ENCODE results near the gene UBE2J1. TPM values are rescaled to one million over a fixed set of nuclear protein-coding genes. Genes with fewer than 3 reads are reported as not detected.
A peak's percentile ranks its signal among the peaks of the same experiment; 100 is the strongest.

Gene UBE2J1
- total and polyA plus RNA-seq, 3 experiments from 2014 or later = 27.1 to 36.0 (median 27.2) TPM

- Mint-ChIP-seq H3K27ac (no peak overlapping the region), H3K36me3 (no peaks in the 10 kb centered on the region), H3K27me3 (peaks cover 0 to 1% of the 10 kb centered on the region in 2 donors), H3K4me1 (peaks cover 0 to 4% (median 3%) of the 10 kb centered on the region in 3 donors), H3K4me3 (no peak overlapping the region), H3K9me3 (no peaks in the 10 kb centered on the region)
- Histone ChIP-seq H3K4me3 (ENCODE audit: low read length) (no peak overlapping the region), H3K27me3 (ENCODE audit: insufficient read depth, low read length, poor library complexity, severe bottlenecking) (no peaks in the 10 kb centered on the region), H3K27ac (ENCODE audit: low read depth, low read length) (no peak overlapping the region), H3K36me3 (ENCODE audit: insufficient read depth, low read length) (no peaks in the 10 kb centered on the region), H3K4me1 (ENCODE audit: insufficient read depth, low read length) (no peaks in the 10 kb centered on the region), H3K9me3 (ENCODE audit: low read length) (no peaks in the 10 kb centered on the region)
- DNase-seq = peak in 4 of 5 donors; percentile 7 to 61 (median 22)
- ChIA-PET CTCF (no interaction called here), POLR2A (no interaction called here)
Measured at GRCh38 chr6:89281779-89282246, 70.7 kb downstream of the UBE2J1 start.

GRCh38 chr6:89278956-89279355, 73.6 kb downstream of the UBE2J1 start:
- H3K4me3 ChIP-seq (ENCODE audit: low read length) = no peak overlapping the region
- no peaks in the 10 kb centered on the region for H3K27me3 ChIP-seq (ENCODE audit: insufficient read depth, low read length, poor library complexity, severe bottlenecking)
- Mint-ChIP-seq H3K4me1 (peaks cover 0 to 4% (median 3%) of the 10 kb centered on the region in 3 donors), H3K27me3 (peaks cover 0 to 1% of the 10 kb centered on the region in 2 donors), H3K36me3 (no peaks in the 10 kb centered on the region), H3K9me3 (no peaks in the 10 kb centered on the region), H3K27ac (no peak overlapping the region), H3K4me3 (no peak overlapping the region)
- no peaks in the 10 kb centered on the region for H3K9me3 ChIP-seq (ENCODE audit: low read length)
- no peak for DNase-seq
- no peak overlapping the region for H3K27ac ChIP-seq (ENCODE audit: low read depth, low read length)
- ChIA-PET CTCF (no interaction called here), POLR2A (no interaction called here)
- H3K4me1 ChIP-seq (ENCODE audit: insufficient read depth, low read length) = no peaks in the 10 kb centered on the region
- H3K36me3 ChIP-seq (ENCODE audit: insufficient read depth, low read length) = no peaks in the 10 kb centered on the region

Other genes starting within 250 kb of the UBE2J1 start
- under 1 TPM; 0.71 to 0.81 TPM for gene SRSF12, start 234.7 kb downstream of the UBE2J1 start, total RNA-seq
- 0.23 TPM for gene SRSF12, start 234.7 kb downstream of the UBE2J1 start, polyA plus RNA-seq
- gene PM20D2, start 206.7 kb downstream of the UBE2J1 start, total RNA-seq = 10 to 100 TPM; 17.6 to 18.7 TPM
- 8.8 TPM for gene PM20D2, start 206.7 kb downstream of the UBE2J1 start, polyA plus RNA-seq
- not detected for gene GABRR1, start 135.4 kb downstream of the UBE2J1 start, total RNA-seq
- gene GABRR1, start 135.4 kb downstream of the UBE2J1 start, polyA plus RNA-seq = not detected
- under 1 TPM; 0.20 to 0.24 TPM for gene GABRR2, start 37.4 kb downstream of the UBE2J1 start, total RNA-seq
- 0.16 TPM for gene GABRR2, start 37.4 kb downstream of the UBE2J1 start, polyA plus RNA-seq
- gene RRAGD, start 59.6 kb upstream of the UBE2J1 start, total RNA-seq = 1 to 10 TPM; 7.3 to 8.7 TPM
- 1.4 TPM for gene RRAGD, start 59.6 kb upstream of the UBE2J1 start, polyA plus RNA-seq
- 1 to 10 TPM; 3.0 to 3.4 TPM for gene ANKRD6, start 80.4 kb upstream of the UBE2J1 start, total RNA-seq
- 2.8 TPM for gene ANKRD6, start 80.4 kb upstream of the UBE2J1 start, polyA plus RNA-seq

All from CD8-positive, alpha-beta memory T cell (primary cell).